ENCODE data around the gene ARID5B.

The ARID5B gene

DNA sequence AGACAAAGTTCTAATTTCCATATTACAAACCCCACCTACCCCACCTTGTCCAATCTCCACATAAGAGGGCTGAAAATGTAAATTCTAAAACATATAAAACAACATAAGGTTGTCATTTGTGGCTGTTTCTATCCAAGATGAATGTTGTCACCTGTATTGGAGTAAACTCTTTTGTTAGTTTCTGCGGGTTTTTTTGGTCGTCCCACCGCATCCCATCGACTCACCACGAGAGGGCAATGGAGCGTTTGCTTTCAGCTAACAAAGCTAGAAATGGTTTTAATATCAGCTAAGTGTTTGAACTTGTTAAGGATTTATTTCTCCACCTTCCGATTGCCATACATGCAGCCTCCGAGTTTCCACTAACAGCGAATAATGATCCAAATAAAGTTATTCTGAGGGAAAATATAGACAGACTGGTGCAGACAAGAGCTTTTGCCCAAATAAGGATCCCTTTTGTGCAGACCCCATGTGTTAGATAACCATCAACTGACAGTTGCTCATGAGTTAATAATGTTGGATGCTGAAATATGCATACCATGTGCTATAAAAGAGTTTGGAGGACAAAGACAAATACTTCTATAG, 137.2 kb downstream of the ARID5B start:
- peak; percentile 44 for DNase-seq

DNA sequence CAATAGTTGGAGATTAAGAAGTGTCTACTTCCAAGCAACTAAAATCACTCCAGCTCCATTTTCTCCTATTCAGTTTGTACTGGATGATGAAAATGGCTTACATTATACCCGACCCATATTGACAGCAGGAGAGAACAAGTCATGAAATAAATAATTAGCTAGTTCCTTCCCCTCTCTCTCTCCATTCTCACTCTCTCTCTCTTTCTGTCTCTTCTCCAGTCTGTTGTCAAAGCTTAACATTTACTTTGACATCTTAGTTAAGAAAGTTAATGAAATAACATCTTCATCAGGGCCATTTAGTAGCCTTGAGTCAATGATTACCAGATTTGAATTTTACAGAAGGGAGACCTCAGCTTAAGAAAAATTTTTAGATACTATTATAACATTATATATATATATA, 138.5 kb downstream of the ARID5B start:
- DNase-seq, result no peak

DNA sequence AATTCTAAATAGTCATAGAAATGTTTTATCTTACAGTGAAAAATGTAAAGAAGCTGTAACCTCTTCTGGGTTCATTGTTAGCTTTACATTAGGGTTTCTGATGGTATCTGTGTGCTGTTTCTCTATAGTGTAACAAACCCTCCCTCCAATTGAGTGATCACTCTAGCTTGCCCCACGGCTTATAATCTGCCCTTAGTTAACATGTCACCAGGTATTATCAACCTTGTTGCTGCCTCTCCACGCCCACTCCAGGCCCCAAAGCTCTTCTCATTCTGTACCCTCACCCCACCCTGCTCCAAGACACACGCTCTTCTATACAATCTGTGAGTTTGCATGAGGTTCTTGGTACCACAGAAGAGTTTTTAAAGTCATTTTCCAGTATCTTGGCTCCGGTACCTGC, 139.4 kb downstream of the ARID5B start:
- no peak for DNase-seq

DNA sequence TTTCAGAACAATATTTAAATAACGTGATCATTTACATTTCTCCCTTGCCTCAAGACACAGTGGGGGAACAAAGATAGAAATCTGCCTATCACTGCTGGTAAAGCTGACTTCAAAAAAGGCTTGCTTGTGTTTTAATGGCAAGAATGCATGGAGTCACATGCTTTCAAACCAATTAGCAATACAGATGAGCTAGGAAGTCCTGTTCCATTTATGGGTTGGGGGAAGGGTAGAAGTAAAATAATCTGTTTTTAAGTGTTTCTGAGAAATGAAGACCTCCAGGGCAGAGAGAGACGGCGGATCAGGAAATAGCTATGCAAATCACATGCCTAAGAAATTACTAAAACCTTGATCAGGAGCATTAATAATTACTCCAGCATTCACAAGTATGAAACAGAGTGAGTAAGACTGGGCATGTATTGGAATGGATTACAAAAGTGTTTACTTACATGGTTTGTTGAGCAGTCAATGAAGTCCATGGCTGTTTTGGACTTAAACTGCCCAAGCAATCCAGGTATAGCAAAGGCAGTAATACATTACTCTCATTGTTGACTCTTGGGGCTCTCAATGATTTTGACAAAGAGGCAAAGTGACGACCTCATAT, 142.0 kb downstream of the ARID5B start:
- no peak for DNase-seq

DNA sequence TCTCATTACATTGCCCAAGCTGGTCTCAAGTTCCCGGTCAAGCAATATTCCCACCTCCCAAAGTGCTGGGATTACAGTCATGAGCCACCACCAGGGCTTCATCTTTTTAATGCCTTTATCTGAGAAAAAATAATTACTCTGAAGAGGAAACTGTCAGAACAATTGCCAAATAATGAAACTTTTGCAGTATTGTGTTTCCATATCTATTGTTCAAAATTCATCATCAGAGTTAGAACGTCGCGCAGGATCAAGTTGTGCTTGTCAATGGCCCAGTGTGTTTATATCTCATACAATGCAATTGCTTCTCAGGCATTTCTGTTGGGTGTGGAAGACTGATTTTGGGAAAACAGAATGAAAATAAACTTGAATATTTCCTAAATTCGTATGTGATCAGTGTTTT, 143.1 kb downstream of the ARID5B start:
- DNase-seq, result no peak

DNA sequence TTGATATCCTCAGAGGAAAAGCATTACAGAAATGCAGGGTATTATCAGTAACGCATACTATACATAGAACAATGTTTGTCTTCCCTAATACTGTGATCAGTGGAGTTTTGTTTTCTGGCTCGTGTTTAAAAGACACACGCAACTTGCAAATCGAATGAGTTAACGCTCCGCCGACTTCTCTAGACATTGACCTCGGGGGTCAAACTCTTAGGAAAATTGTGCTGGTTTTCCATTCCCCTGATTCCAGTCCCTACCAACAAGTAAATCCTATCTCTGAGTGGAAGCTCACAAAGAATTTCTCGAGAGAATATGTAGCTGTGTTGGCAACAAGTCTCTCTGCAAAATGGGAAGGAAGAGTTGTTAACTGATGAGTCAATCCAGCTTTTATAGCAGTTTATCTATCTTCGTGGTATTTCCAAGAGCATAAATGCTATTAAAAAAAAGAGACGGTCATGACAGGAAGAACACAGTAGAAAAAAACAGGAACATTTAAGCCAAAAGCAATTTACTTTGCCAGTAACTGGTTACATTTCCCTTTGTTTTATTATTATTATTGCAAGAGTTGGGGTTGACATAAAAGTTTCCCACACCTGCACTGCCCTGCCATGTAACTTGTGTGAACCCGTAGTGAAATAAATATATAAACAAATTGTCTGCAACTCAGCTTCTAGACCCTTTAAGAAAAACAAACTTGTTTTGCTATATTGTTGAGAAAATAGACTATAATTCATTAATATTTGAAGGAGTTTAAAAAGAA, 144.4 kb downstream of the ARID5B start:
- DNase-seq, result no peak

DNA sequence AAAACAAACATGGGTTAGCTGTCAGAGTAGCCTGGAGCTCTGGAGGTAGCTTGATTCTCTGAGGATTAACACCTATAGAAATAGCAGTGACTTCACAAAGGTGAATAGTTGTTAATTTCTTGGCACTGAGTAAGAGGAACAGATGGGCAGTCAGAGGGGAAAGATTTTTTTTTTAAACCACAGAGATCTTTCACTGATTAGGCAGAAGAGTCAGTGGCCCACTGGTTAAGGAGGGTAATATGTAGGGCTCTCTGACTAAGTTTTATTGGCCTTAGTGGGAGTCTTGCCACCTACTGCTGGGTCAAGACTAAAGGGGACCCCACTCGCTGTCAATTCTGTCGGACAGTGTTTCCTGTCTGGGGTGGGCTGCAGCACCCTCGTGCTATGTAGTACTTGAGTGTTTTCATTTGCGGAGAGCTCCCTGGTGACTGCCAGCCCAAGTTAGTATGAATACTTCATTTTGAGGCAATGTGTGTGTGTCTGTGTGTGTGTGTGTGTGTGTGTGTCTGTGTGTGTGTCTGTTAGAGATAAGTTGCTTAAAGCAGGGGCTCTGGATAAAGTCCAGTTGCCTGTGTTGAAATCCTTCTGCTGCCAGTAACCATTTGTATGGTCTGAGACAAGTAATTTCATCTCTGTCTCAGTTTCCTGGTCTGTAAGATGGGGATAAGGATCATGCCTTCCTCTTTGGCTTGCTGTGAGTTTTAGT, 145.2 kb downstream of the ARID5B start:
- no peak for DNase-seq

DNA sequence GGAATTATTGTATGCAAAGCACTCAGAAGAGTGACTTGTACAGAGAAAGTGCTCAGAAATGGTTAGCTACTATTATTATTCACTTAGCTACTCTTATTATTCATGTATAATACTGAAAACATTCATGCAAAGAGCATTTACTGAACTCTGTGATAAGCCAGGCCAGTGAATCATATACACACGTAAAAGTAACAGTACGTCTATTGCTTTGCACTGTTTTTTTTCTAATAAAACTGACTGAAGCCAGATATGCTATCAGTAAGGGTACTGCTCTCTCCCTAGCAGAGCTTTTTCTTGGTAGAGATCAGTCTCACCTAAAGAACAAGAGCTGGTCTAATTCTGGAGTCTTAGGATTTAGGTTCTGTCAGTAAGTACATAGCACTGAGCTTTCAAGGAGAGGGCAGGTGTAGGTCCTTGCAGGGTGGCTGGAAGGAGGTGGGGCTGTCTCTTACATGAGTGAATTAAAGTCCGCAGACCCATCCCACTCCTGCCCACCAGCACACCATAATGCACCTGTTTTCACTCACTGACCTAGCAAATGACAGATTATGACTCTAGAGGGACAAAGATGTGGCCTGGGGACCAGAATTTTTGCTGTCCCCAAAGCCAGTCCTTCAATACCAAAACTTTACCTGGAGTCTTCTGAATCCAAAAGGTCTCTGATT, 145.9 kb downstream of the ARID5B start:
- no peak for DNase-seq

DNA sequence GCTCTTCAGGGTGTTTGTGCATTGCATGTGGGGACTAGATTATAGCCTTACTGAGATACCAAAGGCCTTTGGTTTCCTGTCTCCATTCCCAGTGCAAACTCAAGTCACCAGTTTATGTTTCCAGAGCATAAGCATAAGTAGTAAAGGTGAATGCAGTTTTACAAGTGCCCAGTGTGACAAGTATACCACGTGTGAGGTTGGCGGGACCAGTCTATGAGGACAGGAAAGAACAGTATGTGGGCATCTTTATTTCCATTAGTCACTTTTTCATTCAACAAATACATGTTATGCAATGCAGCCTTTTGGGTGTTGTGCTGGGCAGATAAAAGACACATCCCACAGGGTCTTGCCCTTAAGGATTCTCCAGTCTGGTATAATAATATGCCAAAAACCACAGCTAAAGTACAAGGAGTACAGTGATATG, 146.5 kb downstream of the ARID5B start:
- no peak for DNase-seq

DNA sequence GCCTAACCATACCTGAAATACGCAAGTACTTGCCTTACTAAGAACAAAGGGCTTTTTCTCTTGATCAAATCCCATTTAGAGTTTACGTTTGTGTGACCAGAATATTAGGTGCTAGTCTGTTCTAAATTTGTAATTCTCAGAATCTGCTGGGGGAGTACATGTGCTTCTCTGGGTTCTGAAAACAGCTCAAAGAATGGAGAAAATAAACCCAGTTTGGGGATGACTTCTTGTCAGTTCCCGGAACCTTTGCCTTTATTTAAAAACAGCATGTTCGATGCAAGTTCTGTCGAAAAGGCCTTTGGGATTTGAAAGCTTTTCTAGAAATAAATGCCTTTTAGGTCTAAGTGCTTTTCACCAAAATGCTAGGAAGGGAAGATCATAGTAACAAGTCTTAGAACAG, 147.0 kb downstream of the ARID5B start:
- DNase-seq, result no peak

DNA sequence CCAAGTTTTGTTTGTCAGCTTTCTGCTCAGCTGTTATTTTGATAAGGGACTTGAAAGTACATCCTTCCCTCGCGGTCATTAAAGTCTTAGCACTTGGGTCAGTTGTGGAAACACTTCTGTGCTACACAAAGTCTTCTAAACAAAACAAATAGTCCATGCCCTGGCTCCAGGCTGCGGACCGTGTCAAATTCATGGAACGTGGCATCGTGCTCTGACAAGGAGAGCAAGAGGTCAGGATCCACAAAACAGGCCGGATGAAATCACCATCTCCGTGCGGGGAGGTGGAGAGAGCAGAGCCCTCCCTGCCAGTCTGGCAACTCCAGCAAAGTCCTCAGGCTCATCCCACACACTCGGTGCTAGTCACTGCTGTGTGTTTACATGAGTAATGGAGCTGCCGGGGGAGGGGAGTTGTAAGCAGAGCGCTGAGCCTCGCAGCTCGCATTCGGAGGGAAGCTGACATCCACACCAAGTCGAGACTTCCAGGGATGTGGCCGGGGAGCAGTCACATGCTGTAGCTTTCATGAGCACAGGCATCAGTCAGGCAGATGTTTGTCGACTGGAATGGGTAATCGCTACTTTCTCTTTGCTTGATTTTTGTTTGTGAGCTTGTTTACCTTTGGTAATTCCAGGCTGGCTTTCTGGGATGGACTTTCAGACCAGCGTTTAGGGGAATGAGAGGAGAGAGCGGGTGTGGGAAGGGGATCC, 147.6 kb downstream of the ARID5B start:
- DNase-seq, result no peak

DNA sequence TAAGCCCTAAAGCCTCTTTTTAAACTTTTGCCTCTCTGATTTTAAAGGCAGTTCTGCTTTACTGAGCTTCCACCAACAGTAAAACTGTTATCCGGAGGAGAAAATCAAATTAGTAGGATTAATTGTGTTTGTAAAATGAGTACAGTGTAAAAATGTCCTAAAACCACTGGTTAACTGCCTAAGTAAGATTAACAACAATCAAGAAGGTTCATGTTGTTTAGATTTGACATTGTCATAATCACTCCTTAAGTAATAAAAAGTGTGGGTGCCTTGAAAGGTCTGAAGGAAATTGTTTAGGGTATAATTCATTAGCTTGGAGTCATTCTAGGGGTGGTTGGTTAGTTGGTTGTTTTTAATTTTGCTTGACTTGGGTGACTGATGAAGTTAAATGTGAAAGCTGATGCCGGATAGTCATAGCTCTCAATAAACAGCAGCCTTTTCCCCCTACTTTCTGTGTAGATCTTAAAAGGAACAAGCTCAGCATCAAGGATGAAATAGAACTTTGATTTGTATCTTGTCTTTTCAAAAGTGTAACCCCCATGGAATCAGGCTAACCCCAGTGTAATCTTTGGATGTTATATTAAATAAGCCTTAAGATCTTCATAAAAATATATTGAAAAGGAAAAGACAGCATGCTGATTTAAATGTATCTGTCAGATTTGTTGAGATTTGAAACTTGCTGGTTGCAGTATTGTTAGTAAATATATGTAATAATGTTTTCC, 148.3 kb downstream of the ARID5B start:
- no peak for DNase-seq

DNA sequence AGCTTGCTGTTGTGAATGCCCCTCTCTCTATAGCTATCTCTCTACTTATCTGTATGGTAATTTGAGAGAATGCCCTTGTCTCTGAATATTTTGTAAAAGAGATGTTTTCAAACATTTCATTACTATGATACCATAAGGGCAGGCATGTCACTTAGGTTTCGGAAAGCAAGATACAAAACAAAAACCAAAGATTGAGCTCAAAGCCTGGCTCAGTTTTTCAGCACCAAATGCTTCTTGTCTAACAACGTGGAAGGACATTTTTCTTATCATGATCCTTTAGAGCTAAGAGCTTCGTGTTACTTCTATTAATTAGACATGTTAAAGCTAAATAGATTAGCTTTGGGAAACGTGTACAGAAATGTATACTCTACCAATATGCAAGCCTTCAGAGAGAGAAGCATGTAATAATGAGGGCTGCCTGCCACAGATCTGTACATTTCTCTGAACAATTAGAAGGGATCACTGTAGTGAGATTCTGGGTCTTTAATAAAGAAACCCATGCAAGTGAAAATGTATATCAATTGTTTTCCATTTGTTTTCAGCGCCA, 148.9 kb downstream of the ARID5B start:
- DNase-seq, result no peak

DNA sequence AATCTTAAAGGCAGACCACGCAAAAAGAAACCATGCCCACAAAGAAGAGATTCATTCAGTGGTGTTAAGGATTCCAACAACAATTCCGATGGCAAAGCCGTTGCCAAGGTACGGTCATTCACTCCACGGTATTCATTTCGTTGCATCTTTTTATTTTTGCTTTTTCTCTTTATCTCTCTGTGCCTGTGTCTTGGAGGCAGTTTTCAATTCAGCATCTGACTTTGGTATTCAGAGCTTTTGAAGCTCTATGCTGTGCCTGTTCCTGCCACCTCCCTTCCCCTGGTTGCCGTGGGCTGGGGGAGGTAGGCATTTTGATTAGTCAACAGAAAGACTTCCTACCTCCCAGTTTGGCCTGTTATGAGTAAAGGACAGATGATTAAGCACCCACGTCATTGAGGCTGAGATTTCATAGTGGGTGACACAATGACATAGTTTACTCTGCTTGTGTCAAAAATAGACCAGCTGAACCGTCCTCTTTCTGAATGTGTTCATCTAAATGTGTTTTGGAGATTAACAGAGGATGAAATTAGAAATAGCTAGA, 149.5 kb downstream of the ARID5B start:
- DNase-seq, result no peak

DNA sequence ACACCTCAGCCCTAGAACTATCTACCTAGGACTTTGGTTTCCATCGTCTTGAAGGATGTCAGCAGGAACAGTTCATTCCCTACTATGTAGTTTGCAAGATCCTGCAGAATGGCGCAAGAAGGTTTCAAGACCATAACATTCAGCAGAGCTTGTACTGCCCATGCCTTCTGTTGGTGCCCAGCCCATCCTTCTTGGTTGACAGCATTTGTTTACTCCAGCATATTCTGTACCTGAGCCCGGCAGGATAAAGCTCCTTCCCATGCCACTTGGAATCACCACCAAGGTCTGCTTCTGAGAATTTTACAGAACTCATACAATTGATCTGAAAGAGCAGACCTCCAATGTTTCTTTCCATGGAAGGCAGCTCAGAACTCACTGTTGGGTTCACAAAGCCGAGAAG, 150.8 kb downstream of the ARID5B start:
- DNase-seq, result no peak

DNA sequence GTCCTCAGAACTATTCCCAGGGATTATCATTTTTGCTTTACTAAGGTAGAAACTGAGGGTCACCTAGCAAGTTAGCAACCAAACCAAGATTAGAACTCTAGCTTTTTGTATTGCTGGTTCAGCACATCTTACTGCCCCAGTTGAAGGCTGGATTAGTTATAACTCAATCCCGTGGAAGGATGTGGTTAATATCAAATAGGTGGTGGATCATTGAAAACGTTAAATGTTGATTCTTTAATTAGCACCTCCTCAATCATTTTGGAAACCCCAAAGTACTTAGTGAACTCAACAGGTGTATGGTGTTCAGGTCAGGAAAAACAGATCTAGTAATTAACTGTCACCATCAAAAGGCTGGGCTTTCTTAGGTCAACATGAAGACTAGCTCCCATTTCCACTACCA, 152.4 kb downstream of the ARID5B start:
- no peak for DNase-seq

DNA sequence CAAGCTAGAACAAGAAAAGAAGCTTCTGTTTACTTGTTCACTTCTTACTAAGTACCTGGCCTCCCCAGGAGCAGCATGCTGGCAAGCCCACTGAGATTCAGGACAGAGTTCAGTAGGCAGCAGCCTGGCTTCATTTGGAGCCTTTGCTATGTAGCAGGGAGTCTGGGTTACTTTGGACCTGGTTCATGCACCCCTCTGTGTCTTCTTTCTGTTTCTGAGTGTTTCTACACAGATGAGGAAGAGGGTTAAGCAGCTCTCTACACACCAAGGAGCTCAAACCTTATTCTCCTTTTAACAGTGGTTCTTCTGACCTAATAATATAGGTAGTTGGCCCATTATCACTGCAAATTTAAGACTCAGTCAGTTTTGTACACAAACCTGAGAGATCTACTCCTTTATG, 152.9 kb downstream of the ARID5B start:
- DNase-seq, result no peak

DNA sequence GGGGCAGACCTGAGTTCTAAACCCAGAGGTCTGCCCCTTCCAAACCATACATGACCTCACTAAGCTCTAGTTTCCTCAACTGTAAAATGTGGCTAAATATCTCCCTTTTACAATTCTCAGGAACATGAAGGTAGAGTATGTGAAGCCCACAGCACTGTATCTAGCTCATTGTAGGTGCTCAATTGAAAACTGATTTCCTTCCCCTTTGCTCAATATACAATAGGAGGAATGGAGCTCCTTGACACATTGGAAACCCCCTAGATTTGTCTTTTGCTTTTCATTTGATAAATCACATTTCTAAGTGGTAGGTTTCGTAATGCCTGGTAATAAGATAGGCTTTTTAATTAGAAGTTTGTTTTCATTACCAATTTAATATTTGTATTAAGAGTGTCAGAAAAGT, 153.3 kb downstream of the ARID5B start:
- DNase-seq, result no peak

DNA sequence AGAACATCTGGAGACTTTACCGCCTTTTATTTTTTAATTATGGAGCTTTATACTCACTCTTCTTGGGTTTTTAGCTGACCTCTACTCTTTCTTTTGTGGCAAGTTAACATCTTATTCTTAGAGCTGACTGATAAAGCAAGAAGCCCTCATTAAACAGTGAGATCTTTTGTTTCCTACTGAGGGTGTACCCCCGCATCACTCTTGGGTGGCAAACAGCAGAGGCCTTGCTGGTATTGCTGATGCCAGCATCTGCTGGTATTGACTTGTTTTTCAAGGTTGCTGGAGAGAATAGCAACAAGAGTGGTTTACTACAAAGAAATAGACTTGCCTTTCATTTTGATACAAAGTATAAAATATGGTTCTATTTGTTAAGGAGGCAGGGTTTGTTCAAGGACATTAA, 154.7 kb downstream of the ARID5B start:
- no peak for DNase-seq

DNA sequence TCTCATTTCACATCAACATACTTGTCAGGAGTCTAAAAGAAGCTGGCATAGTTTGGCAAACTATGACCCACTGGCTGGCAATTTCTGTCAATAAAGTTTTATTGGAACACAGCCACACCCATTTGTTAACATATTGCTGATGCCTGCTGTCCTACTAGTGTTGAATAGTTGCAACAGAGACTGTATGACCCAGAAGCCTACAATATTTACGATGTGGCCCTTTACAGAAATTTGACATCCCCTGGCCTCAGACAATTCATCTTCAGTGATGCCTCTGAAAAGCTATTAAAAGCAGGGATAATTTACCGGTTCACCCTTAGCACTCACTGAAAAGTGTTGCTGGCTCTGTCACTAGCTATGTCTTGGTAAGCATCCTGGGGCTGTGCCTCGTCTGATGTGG, 155.2 kb downstream of the ARID5B start:
- no peak for DNase-seq

DNA sequence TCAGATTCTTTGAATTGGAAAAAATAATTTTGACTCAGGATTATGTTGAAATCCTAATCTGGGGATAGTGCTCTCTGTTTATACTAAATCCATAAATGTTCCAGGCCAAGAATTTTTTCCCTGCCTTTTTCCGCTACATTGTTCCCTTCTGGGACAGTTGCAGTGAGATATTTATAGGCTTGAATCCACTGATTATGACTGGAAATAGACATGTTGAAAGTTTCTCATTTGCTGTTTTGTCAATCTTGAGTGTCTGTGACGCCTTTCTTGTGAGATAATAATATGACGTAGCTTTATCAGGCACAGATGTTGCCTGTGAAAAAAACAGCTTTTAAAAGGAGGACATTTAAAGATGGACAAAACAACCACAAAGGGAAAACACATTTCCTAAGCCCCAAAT, 155.9 kb downstream of the ARID5B start:
- no peak for DNase-seq
